ENCODE results near the gene MSI2. TPM values are rescaled to one million over a fixed set of nuclear protein-coding genes. Genes with fewer than 3 reads are reported as not detected.

Gene MSI2
- total RNA-seq, 3 donors from 2014 or later = 13.4 to 89.1 (median 71.1) TPM

GRCh38 chr17:57651996-57652395, 395.7 kb downstream of the MSI2 start:
- H3K27me3 ChIP-seq = no peaks in the 10 kb centered on the region
- no peak for DNase-seq (ENCODE audit: low spot score in 2 of 2)
- no peaks in the 10 kb centered on the region for H3K4me1 ChIP-seq
- no peaks in the 10 kb centered on the region for H3K9me3 ChIP-seq
- no peak for TF ChIP-seq POLR2A (IDR thresholded peaks at IDR 0.05)
- no peak for TF ChIP-seq CTCF (IDR thresholded peaks at IDR 0.05)
- H3K27ac ChIP-seq = no peak overlapping the region
- intact Hi-C loops (cut with DNase I; ENCODE audit: low total_unique reads) = no loop called here
- no peaks in the 10 kb centered on the region for H3K36me3 ChIP-seq
- no peak overlapping the region for H3K4me3 ChIP-seq

GRCh38 chr17:57652811-57653210, 396.5 kb downstream of the MSI2 start:
- no peaks in the 10 kb centered on the region for H3K4me1 ChIP-seq
- no peaks in the 10 kb centered on the region for H3K27me3 ChIP-seq
- intact Hi-C loops (cut with DNase I; ENCODE audit: low total_unique reads) = no loop called here
- no peak for DNase-seq (ENCODE audit: low spot score in 2 of 2)
- H3K36me3 ChIP-seq = no peaks in the 10 kb centered on the region
- TF ChIP-seq POLR2AphosphoS5 (IDR thresholded peaks at IDR 0.05) (no peak), POLR2A (IDR thresholded peaks at IDR 0.05) (no peak), CTCF (IDR thresholded peaks at IDR 0.05) (no peak)
- no peaks in the 10 kb centered on the region for H3K9me3 ChIP-seq
- no peak overlapping the region for H3K27ac ChIP-seq
- H3K4me3 ChIP-seq = no peak overlapping the region

- no peaks in the 10 kb centered on the region for H3K9me3 ChIP-seq
- H3K4me3 ChIP-seq = no peak overlapping the region
- no peaks in the 10 kb centered on the region for H3K27me3 ChIP-seq
- TF ChIP-seq POLR2A (IDR thresholded peaks at IDR 0.05) (no peak), CTCF (IDR thresholded peaks at IDR 0.05) (no peak), POLR2AphosphoS5 (IDR thresholded peaks at IDR 0.05) (no peak)
- intact Hi-C loops (cut with DNase I; ENCODE audit: low total_unique reads) = no loop called here
- no peaks in the 10 kb centered on the region for H3K4me1 ChIP-seq
- no peaks in the 10 kb centered on the region for H3K36me3 ChIP-seq
- DNase-seq (ENCODE audit: low spot score in 2 of 2) = no peak
- no peak overlapping the region for H3K27ac ChIP-seq
Measured at GRCh38 chr17:57653279-57653678, 397.0 kb downstream of the MSI2 start.

- H3K27ac ChIP-seq = no peak overlapping the region
- no peak overlapping the region for H3K4me3 ChIP-seq
- DNase-seq (ENCODE audit: low spot score in 2 of 2) = no peak
- no peaks in the 10 kb centered on the region for H3K36me3 ChIP-seq
- no peaks in the 10 kb centered on the region for H3K9me3 ChIP-seq
- H3K4me1 ChIP-seq = no peaks in the 10 kb centered on the region
- intact Hi-C loops (cut with DNase I; ENCODE audit: low total_unique reads) = no loop called here
- no peak for TF ChIP-seq POLR2A (IDR thresholded peaks at IDR 0.05)
- no peak for TF ChIP-seq CTCF (IDR thresholded peaks at IDR 0.05)
- no peak for TF ChIP-seq POLR2AphosphoS5 (IDR thresholded peaks at IDR 0.05)
- H3K27me3 ChIP-seq = no peaks in the 10 kb centered on the region
Measured at GRCh38 chr17:57654040-57654775, 397.9 kb downstream of the MSI2 start.

GRCh38 chr17:57655553-57655952, 399.2 kb downstream of the MSI2 start:
- intact Hi-C loops (cut with DNase I; ENCODE audit: low total_unique reads) = no loop called here
- Histone ChIP-seq H3K27me3 (no peaks in the 10 kb centered on the region), H3K4me3 (no peak overlapping the region), H3K9me3 (no peaks in the 10 kb centered on the region), H3K4me1 (no peaks in the 10 kb centered on the region), H3K36me3 (no peaks in the 10 kb centered on the region), H3K27ac (no peak overlapping the region)
- no peak for DNase-seq (ENCODE audit: low spot score in 2 of 2)
- TF ChIP-seq POLR2AphosphoS5 (IDR thresholded peaks at IDR 0.05) = no peak
- TF ChIP-seq CTCF (IDR thresholded peaks at IDR 0.05) = no peak
- no peak for TF ChIP-seq POLR2A (IDR thresholded peaks at IDR 0.05)
